Measurements from ENCODE around the gene ECM2.

ECM2 gene

DNA sequence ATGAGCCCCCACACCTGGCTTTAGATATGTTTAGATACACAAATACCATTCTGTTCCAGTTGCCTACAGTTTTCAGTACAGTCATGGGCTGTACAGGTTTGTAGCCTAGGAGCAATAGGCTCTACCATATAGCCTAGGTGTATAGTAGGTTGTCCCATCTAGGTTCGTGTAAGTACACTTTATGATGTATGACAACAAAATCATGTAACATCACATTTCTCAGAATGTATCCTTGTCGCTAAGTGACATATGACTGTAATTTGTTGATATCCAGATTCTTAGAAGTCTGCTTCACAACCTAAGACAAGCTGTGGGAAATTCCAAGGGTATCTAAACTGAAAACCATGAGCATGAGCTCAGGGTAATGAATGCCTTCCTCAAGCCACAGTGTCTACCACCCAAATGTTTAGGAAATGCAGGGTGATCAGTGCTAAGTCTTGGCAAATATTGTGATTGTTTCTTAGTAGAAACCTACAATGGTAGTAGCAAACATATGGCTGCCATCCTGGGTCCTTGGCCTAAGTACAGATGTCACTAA, 8.4 kb downstream of the ECM2 start:
- no peak for DNase-seq

DNA sequence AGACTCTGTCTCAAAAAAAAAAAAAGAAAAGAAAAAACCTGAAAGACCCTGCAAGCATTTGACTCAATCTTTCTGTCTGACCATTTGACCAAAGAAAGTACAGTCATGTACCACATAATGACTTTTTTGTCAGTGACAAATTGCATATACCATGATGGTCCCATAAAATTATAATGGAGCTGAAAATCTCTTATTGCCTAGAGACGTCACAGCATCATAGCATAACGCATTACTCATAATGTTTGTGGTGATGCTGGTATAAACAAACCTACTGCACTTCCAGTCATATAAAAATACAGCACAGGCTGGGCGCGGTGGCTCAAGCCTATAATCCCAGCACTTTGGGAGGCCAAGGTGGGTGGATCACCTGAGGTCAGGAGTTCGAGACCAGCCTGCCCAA, 10.5 kb downstream of the ECM2 start:
- no peak for DNase-seq

DNA sequence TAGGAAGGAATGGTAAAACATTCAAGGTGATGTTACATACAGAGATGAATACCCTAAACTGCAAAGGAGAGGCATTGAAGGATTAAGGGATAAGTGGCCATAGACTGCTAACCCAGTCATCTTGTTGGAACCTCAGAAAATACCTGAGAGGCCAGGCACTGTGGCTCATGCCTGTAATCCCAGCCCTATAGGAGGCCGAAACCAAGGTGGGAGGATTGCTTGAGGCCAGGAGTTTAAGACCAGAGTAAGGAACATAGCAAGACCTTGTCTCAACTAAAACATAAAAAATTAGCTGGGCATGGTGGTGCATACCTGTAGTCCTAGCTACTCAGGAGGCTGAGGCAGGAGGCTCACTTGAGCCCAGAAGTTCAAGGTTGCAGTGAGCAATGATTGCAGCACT, 10.9 kb downstream of the ECM2 start:
- DNase-seq, result no peak

DNA sequence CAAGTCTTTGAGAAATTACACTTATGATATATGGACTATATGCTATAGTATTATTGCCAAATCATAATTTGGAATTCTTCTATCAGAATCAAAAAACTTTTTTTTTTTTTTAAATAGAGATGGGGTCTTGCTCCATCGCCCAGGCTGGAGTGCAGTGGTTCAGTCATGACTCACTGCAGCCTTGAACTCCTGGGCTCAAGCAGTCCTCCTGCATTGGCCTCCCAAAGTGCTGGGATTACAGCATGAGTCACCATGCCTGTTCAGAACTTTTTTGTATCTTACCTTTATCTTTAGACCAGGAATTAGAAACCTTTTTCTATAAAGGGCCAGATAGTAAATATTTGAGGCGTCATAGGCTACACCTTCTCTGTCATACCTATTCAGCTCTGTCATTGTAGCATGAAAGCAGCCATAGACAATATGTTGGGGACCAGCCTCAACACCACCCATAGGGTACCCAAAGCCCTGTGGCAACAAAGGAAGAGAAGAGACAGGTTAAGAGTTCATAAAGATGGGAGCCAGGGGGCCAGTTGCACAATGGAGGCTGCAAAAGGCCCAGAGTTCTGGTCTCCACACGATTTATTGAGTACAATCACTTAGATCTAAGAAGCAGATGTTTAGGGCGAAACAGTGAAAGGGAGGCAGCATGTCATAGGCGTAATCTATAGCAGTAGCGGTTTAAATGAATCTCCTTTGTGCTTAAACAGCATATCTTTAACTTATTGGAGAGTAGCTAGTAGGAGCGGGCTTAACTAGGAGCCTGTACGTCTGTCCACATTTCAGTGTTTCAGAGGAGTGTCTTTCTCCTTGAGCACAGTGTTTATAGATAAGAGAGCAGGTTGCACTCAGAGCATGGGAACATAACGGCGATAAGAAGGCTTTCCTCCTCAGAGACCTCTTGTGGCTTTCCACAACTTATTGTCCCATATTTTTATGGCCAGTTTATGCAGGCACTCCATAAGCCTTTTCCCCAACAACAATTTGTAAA, 12.5 kb downstream of the ECM2 start:
- no peak for DNase-seq

- DNase-seq, result no peak
These were observed 15.0 kb downstream of the ECM2 start for GRCh38 chr9:92520837-92521236.

GRCh38 chr9:92518199-92518598, 17.6 kb downstream of the ECM2 start:
- no peak for DNase-seq

- no peak for DNase-seq
These were observed 18.7 kb downstream of the ECM2 start for GRCh38 chr9:92517046-92517445.

DNA sequence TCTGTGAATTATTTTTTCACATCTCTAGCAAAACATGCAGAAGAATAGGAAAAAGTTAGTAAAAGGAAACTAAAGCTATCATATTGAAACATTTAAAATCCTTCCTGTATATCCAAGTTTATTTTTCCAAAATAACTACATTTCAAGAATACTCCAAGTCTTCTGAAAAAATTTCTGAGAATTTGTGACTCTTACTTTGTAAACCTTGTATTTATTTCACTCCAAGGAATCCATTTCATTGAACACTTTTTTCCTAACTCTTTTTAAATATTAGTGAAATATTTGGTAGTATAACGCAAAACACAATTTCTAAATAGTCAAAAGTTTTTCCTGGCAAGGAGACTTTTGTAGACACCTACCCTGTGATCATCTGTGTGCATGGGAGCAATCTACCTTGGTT, 19.3 kb downstream of the ECM2 start:
- DNase-seq, result no peak

GRCh38 chr9:92514635-92515034, 21.2 kb downstream of the ECM2 start:
- DNase-seq, result no peak

- no peak for DNase-seq
These were observed 22.4 kb downstream of the ECM2 start for GRCh38 chr9:92513349-92513748.

DNA sequence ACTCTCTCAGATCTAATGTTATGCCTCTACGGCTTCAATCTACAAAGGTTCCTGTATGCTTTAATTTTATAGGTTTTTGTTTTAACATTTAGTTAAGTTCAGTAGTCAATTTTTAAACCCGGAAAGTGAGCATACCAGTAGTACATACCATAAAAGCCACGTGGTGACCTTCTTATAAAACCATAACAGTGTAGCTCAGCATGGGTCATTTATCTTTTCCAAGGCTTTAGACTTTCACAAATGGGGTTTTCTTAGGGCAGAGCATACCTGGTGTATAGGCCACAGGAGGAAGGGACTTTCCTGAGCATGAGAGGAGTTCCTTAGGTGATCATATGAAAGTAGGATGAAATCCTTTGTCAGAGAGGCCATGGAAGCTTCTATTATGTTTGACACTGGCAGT, 23.2 kb downstream of the ECM2 start:
- no peak for DNase-seq

DNA sequence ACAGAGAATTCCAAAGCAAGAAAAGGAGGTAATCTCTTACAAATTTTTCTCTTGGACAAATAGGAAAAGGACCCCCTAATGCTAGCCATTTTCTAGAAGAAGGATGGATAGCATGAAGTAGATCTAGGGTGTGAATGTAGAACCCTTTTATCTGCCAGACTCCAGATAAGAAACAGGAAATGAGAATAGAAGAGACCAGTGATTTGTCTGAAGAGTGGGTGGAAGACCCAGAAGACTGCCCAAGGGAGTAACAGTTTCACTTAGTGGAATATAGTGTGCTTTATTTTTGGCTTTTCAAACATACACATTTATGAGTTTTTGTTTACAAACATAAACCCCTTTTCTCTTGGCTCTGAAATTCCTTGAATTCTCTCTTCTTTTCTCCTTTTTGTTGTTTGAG, 25.0 kb downstream of the ECM2 start:
- DNase-seq, result no peak

DNA sequence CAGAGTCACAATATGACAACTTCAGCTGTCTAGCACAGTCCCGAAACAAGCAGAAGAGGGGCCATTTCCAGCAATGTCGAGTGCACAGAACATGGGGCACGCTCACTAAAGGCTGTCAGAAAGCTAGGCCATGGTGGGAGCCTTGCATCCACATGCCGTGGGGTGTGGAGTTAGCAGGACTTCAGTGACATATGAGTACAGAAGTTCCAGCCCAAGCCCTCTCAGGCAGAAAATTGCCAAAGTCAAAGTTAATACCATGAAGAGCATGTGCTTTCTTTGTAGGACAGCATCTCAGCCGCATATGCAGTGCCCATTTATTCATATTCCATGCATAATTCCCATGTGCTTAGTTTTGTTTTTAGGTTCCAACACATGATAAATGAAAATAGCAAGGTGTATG, 26.7 kb downstream of the ECM2 start:
- DNase-seq, result no peak

DNA sequence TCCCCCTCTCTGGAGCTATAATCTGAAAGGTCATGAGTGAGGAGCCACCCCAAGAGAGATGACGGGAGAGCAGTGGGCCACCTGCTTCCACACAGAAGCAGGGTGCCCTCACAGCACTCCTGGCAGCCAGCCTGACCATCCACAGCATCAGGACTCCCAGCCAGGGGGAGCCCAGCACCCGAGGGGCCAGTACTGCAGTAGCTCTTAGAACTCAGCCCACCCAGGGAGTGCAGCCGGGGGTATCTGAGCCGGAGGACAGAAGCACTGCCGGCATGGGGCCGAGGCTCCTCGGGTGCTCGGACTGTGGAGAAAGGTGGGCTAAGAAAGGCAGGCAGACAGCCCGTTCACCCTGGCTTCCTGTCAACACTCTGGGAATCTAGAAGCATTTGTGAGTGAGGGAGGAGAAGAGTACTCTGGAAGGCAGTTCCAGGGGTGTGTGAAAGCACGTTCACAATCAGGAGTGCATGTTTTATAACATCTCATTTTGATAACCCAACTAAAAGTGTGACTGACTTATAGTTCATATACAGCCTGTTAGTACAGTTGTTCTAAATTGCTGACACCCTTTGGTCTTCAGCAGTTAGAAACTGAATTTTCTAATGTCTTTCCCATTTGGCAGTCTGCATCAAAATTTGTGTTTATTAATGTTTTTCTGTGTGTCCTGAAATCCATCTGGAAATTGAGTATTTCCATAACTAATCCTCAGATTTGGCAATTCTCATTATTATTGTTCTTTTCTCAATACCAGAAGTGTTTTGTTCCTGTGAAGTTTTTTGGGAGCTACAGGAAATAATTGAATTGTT, 27.6 kb downstream of the ECM2 start:
- DNase-seq, result no peak

DNA sequence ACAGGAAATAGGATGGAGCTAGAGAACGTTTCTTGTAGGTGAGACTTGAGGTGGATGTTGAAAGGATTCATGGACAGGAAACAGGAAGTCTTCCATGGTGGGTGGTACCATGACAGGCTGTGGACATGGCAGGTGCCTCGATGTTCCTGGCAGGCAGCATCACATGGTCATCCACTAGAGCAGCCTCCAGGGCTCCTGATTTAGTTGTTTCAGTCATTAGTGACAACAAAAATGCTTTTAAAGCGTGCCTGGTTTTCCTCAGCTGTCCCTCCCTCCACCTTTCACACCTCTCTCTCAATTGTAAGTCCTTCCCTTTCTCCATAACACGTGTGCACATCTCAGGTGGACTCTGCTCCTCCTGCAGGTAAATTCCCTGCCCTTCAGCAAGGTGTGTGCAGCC, 28.3 kb downstream of the ECM2 start:
- DNase-seq, result no peak

DNA sequence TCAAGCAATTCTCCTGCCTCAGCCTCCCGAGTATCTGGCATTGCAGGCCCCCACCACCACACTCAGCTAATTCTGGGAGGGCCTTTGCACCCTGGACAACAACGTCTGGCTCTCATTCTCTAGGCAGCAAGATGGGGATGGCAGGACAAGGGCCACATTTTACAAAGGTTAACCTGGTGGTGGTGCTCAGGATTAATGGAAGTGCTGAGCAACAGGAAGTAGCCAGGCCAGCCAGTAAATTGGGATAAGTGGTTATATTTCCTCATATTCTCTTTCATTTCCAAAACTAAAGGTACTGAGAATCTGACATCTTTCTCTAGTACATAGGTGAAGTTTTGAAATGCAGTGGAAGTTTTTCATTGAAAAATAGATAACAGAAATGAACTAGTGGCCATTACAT, 28.8 kb downstream of the ECM2 start:
- no peak for DNase-seq

- DNase-seq, result no peak
These were observed 29.5 kb downstream of the ECM2 start for GRCh38 chr9:92506184-92506857.

DNA sequence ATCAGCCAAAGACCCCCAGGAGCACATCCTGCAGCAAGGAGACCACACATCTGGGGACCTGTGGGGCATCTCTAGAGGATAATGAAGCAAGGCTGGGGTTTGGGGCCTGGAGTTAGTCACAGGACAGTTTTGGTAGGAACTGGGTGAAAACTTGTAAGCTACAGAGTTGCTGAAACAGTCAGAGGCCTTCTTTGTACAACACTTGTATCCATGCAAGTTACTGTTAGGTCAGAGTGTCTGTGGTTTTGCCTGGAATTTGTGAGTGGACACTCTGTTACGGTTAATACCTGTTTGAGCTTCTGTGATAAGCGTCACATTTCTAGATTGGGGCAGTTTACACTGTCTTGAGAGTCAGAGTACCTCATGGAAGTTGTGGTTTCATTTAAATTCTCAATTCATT, 30.9 kb downstream of the ECM2 start:
- DNase-seq, result no peak

GRCh38 chr9:92503156-92503555, 32.6 kb downstream of the ECM2 start:
- DNase-seq, result no peak

DNA sequence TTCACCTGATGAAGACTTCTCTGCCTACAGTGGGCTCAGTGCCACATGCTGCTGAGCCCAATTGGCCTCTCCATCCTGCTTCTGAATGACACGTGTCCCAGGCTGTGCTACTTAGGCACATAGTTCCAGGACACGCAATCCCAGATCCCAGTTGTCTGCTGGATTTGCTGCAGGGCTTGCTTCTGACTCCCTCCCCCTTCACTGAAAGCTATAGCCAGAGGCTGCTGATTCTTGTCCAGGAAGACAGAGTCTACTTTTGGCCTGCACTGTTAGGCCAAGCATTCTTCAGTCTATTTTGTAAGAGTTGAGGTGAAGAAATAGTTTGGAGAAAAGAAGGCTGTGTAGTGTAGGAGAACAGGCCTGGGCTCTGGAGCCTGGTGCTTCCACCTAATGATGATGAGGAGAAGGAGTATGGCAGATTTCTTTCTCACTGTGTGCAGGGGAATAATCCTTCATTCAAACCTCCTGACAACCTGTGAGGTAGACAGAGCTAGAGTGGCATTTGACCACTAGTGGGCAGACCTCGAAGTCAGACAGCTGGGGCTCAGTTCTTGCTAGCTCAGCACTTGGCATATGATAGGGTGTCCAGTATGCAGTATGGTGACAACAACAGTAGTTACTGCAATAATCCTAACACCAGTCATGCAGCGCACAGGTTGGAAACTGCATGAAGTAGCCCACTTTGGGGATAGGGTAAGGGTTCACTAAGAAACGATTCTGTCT, 34.0 kb downstream of the ECM2 start:
- no peak for DNase-seq

- no peak for DNase-seq
These were observed 35.1 kb downstream of the ECM2 start for GRCh38 chr9:92500725-92501124.

GRCh38 chr9:92499701-92500100, 36.1 kb downstream of the ECM2 start:
- DNase-seq, result no peak

Data from NCI-H187 (cell line).